H1 (cell line): ENCODE data around the gene KCTD12. TPM values are rescaled to one million over a fixed set of nuclear protein-coding genes. Genes with fewer than 3 reads are reported as not detected.

Source experiments
- ATF3 ChIP-seq: IDR thresholded peaks from 2 replicates; pipeline ENCODE4 v1.6.1; 2011; ENCODE audit warnings: low read depth, mild to moderate bottlenecking, low read length; ENCODE audit not compliant: insufficient read depth
- PHF8 ChIP-seq: fragments of 200-600 bp; sonication (generic); conservative IDR thresholded peaks from 2 replicates; pipeline ENCODE4 v1.7.1; 2012; ENCODE audit warnings: low read depth, mild to moderate bottlenecking, inconsistent platforms, low read length, moderate library complexity
- SP2 ChIP-seq: IDR thresholded peaks from 2 replicates; pipeline ENCODE4 v1.6.1; 2012; ENCODE audit warnings: mild to moderate bottlenecking, low read length, inconsistent platforms
- TAF1 ChIP-seq: IDR thresholded peaks from 2 replicates; pipeline ENCODE4 v1.6.1; 2011; ENCODE audit warnings: mild to moderate bottlenecking, low read depth, low read length
- ZNF274 ChIP-seq: IDR thresholded peaks from 2 replicates; pipeline ENCODE4 v1.7.0; 2012; ENCODE audit warnings: low read length, borderline replicate concordance; ENCODE audit errors: extremely low read depth
- polyA plus RNA-seq, 7 experiments: library from polyadenylated mRNA; depleted of rRNA in 3 of 7; stranded (reverse) in 5 of 7; unstranded in 2 of 7; fragments of >200 nt in 5 of 7; fragments of 200-250 nt in 2 of 7; gene quantifications; 1 replicate in 5 of 7; 2 replicates in 1 of 7; 4 replicates in 1 of 7; pipeline versions ENCODE4 v1.2.1 to v1.2.3, GENCODE V29; 2011 to 2013; ENCODE audit warnings: missing spikeins in 2 of 7, mixed read lengths in 2 of 7
- total RNA-seq: library from RNA; stranded (reverse); fragmentation: NEBNext Ultra II Directional; extraction: Animal tissue kit (Norgen Biotek cat#: 25700); gene quantifications from 2 replicates; pipeline ENCODE4 v1.2.1, GENCODE V29; 2021

The KCTD12 gene
- total and polyA plus RNA-seq, 2 of the 8 experiments (the other 6 are each of a cell fraction or from before 2014, with no cell fraction given): 2.5 to 9.6 TPM

- TF ChIP-seq TAF1 (no peak), ZNF274 (no peak), SP2 (no peak), PHF8 (no peak), ATF3 (no peak)
Observed at GRCh38 chr13:76929851-76930374, 43.7 kb upstream of the KCTD12 start (continued).
